ENCODE measurements around the gene MILR1.
A peak's percentile ranks its signal among the peaks of the same experiment; 100 is the strongest.
"Not testable (repeated sequence)": the region's sequence is repeated elsewhere in the genome, so short reads cannot be mapped to it uniquely, and the experiment has no call there.

The MILR1 gene

DNA sequence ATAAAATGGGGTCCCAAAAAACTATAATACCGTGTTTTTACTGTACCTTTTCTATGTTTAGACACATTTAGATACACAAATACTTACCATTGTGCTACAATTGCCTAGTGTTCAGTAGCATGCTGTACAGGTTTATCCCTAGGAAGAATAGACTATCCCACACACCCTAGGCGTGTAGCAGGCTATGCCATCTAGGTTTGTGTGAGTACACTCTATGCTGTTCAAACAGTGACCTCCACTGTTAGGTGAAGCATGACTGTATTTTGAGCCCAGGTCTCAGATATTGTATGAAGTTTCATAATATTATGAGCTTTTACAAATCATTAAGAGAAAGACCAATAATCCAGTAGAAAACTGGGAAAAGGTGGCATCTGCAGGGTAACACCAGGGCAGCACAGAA, 23.6 kb downstream of the MILR1 start:
- DNase-seq, result no peak

DNA sequence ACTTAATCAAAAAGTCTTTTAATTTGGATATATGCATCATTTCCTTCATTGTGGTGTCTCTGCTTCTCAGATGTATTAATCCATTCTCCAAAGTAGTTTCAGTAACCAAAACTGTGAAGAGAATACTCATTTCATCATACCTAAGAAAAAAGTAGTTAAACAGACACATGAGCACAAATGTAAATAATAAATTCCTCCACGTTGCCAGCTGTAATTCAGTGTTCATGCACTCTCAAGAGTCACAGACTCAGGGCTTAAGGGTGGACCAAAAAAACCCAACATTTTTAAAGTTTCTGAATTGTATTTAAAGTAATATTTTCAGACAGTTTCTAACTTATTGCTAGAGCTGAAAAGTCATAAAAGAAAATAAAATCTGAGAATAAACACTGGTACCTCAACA, 28.9 kb downstream of the MILR1 start:
- DNase-seq, result no peak

DNA sequence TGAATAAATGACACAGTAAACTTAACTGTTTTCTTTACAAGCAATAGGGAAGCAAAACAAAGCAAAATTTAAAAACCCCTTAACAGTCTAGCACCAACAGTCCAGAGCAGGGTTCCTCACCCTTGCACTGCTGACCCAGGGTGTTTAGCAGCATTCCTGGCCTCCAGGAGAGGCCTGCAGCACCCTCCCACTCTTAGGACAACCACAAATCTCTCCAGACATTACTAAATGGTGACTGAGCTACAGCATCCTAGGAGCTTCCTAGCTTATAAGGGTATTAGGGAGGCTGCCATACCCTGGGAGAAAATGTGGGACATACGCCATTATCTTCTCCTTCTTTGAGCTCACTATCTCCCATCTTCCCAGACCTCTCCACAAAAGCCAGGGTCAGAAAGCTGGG, 32.0 kb downstream of the MILR1 start:
- DNase-seq, result no peak

DNA sequence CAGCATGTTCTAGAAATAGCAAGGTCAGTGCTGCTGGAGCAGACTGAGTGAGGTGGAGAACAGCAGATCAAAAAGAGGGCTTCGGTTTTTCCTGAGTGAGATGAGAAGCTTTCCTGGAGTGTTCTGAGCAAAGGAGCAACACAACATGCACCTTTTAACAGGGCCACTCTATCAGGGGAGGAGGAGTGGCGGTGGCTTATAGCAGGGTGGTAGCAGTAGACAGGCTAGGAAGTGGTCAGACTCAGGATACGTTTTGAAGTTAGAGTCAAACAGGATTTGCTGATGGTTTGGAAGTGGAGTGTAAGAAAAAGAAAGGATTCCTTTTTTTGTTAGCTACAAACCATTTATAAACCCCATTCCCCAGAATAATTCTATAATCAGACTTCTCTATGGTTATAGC, 35.5 kb downstream of the MILR1 start:
- no peak for DNase-seq

DNA sequence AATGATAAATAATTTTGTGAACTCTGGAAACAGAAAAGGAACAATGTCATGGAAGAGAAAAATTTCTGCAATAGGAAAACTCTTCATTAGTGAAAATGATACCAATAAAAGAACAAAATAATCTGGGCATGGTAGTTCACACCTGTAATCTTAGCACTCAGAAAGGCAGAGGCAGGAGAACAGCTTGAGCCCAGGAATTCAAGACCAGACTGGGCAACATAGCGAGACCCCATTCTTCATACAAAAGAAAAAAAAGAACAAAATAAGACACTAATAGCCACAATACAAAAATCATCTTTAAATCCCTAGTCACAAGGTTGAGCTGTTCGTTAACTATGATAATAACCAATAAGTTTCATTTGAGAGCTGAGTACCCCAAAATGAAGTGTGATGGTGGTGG, 39.4 kb downstream of the MILR1 start:
- no peak for DNase-seq

DNA sequence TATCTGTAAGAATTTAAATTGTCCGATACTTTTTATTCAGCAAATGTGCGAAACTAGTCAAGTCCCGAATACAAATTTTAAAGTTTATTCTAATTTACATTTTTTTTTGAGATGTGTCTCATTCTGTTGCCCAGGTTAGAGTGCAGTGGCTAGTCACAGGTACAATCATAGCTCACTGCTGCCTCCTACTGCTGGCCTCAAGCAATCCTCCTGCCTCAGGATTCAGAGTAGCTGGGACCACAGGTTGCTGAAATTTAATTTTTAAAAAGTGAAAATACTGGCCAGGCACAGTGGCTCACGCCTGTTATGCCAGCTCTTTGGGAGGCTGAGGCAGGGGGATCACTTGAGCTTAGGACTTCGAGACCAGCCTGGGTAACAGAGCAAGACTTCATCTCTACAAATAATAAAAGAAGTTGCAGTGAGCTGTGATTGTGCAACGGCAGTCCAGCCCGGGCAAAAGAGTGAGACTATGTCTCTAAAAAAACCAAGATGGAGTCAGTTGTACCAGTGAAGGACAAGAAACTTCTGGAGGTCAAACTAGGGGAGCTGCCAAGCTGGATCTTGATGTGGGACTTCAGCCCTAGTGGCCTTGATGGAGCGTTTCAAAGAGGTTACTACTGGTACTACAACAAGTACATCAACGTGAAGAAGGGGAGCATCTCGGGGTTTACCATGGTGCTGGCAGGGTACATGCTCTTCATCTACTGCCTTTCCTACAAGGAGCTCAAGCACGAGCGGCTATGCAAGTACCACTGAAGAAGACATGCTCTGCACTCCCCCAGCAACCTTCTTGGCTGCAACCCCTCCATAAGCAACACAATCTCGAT, 42.3 kb downstream of the MILR1 start:
- DNase-seq, result no peak

DNA sequence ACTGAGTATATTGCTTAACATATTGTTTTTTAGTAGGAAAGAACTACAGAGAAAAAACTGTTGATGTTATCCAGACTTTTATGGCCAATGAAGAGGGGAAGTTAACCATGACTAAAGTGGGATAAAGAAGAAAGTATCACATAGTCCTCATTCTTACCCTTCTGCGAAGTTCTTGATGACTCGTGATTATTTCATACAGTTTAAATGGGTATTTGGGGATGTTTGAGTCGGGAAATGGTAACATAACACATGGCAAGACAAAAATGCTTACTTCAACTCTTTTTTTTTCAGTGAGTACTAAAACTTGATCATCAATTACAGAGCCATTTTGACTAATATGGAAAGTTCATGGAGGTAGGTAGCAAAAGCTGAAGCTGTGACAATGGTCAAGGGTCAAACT, 43.1 kb downstream of the MILR1 start:
- DNase-seq, result no peak

DNA sequence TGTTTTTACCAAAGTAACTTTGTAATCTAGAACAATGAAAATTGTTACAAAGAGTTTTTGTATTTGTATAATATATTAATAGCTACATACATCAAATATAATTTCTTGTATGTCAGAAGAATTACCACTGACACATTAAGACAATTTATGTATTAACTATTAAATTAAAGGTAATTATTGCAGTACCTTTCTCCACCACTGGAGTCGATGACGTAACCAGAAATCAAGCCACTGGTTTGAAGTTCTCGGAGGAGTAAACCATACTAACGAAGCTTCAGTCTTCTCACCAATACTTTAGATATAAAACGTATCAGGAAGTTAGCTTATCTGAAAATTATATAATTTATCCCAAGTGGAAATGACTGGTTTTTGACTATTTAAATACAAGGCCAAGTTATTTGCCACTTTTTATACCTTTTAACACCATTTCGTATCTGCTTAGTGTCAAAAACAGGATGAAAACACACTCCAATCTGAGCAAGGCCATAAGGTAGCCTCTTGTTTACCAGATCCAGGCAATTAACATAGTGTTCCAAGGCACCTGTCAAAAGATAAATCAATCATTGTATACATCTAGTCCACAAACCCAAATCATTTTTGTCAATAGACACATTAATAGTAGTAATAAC, 43.7 kb downstream of the MILR1 start:
- no peak for DNase-seq

DNA sequence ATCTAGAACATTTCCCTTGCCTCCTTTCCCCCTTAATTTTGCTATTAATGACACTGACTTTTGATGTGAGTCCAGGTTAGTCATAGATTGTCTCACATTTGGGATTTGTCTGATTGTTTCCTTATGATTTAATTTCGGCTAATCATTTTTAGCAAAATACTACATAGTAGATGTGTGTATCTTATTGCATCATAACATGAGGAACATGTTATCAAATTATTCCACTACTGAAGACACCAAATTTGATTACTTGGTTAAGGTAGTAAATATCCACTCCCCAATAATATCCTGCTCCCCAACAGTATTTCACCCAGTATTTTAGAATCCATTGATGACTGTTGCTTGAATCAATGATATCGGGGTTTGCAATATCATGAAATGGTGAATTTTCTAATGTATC, 45.2 kb downstream of the MILR1 start:
- no peak for DNase-seq

DNA sequence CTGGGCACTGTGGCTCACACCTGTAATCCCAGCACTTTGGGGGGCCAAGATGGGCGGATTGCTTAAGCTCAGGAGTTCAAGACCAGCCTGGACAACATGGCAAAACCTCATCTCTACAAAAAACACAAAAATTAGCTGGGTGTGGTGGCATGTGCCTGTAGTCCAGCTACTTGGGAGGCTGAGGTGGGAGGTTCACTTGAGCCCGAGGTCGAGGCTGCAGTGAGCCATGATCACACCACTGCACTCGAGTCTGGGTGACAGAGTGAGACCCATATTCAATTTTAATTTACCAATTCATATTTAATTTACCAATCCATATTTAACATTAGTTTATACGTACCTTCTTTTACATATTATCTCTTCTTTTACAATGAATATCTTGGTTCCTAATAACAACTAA, 46.4 kb downstream of the MILR1 start:
- DNase-seq, result not testable (repeated sequence)

DNA sequence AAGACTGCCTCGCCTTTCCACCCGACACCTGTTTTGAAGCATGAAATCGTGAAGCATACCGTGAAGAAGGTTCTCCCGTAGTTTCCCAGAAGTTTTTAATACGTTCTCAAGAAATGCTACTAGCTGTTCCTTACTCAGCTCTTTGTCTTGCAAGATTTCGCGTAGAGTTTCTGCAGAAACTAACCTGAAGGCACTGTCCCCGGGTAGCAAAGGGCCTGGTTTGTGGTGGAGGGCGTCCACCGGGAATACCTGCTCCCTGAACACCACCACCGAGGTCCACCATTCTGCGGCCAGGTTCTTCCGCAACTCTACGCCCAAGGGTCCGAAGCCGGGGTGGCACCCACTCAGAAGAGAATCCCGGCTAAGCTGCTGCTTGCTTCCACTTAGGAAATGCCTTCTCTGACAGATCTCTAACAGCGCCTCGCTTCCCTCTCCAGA, 47.5 kb downstream of the MILR1 start:
- DNase-seq, result no peak

DNA sequence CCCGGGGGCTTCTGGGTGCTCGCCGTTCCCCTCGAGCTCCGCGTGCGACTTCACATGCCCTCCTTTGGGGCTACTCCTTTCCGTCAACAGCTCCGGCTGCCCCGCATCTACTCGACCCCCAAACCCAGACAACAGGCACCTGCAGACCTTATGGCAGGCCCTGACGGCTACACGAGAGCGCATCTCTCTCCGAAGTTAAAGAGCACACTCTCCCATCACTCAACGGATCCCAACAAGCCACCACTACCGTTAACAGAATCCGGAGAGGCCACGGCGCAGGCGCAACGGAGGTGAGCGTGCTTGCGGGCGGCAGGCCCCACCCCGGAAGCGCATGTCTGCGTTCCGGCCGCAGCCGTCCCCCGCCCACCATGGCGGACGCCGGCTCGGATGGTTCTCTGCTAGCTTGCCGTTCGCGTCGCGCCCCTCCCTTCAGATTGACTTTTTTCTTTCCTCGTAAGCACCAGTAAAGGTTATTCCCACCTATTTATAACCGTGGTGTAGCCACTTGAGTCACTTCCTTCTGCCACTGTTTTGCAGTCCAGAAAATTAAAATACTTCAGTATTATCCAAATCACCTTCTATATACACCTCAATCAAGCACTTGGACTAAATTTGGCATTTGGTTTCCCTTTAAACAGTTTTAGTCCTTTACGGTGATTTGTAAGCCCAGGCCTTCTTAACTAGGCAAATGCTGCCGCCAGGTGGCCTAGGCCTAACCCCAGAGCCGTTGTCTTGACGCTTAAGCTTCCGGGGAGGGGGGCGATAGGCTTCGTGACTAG, 48.1 kb downstream of the MILR1 start, which contains the start of gene POLG2:
Gene POLG2, minus strand, starts transcription at position 269 of the 779 bp plus-strand sequence. Its CDS starts 86 bp downstream, at position 183.
- DNase-seq, result peak; percentile 91

DNA sequence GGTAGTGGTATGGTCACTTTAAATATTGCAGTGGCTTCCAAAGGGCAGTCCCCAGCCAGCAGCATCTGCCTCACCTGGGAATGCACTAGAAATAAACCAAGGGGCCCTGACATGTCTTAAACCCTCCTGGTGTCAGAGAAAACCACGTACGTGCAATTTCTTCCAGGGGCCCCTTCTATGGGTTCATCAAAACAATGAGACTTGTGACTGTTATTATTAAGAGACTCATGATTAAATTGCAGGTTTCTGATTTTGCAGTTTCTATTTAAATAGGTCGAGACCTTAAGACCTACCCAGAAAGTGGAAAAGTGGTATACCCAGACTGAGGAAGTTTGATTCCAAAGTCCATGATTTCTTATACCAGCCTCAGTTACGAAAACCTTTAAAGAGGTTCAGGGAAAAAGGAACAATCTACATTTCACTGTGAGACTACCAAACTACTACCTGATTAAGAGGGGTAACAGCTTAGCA, 48.7 kb downstream of the MILR1 start:
- DNase-seq, result no peak

DNA sequence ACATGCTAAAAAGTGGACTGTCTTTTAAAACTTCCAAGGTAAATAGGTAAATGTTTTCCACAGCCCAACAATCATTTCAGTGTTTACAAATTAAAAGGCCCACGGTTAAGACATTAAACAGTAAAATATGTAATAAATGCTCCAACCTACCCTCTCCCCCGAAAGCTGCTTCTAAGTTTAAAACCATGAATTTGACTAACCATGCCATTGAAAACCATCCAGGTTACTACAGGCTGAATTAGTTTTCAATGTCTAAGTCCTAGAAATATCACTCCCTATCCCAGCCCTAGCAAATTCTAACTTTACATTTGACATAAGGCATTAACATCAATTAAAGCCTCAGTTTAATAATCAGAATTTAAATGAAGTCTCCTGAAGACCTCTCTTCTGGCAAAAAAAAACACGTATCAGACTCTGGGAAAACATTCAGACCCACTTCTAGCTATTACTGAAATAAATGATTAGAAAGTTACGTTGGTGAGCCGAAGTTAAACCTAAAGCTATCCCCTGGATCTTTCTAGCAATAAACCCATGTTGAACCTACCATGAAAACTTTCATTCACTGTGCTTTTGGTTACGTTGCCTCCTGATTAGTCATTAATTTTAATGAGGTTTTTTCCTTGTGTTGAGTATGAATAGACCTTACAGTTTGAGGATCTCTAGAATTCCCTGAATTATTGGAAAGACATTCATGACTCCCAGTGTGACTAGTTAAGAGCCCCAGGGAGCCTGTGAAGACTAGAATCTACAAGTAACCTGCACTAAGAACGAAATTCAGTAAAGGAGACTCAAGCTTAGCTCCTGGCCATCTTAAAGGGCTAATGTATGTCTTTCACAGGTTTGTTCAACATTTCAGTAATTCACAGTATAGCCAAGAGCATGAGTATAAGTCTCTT, 49.6 kb downstream of the MILR1 start:
- no peak for DNase-seq

DNA sequence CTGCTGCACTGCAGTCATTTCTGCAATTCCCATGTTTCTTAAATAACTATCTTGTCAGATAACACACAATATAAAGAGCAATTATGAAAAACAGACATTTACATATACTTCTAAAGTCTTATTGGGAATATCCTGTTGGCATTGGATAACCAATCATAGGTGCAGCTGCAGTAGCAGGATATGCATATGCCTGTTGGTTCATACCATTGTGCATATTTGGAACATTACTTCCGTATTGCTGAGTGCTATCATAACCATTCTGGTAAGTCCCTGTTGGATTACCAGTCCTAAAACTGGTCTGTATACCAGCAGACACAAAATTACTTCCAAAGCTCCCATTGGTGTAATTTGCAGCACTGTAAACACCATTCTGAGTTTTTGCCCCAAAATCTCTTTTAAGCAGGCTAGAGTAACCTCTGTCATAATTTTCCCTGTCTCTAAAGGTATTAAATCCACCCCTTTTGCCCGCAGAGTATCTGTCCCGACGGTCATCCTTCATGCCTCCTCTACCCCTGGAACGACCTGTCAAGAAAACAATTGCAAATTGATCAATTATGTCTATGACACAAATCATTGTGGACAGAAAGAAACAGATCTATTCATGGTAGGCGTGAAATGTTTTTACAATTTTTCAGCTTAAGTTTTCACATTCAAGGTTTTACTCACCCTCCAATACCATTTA, 51.0 kb downstream of the MILR1 start:
- no peak for DNase-seq

DNA sequence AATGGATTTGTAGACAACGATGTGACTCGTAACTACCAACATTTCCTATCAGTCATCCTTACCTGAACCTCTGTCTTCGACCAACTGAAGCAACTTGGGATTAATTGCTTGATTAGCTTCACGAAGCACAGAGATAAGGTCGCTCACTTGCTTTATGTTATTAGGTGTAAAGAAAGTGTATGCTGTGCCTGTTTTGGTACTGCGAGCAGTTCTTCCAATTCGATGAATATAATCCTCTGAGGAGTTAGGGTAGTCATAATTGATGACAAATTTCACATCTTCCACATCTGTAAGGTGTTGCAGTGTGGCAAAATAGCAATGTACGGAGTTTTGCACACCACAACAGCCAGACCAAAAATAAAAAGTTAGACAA, 51.6 kb downstream of the MILR1 start:
- no peak for DNase-seq

DNA sequence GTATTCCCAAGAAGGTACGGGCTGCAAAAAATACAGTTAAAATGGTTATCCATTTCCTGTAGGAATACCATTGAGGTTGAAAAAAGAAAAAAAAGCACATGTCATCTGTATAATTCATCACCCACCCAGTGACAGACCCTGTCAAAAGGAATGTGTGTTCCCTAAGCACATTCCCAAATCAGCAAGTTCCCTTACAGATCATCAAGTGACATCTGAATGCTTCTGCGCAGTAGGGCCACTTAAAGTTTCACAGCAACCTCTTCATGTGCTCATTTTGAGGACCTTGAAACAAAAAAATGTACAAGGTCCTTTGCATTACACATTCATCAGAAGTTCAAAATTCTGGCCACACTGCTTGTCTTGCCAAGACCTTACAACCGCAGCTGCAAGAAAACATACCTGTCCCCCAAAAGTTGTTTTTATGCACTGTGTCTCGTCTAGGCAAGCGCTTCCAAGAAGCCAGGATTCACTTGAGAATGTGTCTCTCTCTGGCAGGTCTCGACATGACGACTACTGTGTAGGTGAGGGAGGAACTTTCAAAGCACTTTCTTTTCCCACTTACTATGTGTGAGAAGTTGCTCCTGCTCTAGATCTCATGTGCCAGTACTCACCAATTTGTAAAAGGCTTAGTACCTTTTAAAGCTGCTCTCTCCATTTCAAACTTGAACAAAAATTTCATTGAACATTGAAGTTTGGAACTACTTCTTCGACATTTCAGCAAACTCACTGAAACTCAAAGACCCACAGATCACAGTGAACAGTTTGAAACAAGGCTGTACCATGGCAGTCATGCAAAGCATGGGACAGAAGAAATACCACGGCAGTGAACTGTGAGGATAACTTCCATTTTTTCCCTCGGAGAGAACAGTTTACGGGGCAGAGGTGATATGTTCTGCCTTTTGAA, 52.2 kb downstream of the MILR1 start:
- no peak for DNase-seq

DNA sequence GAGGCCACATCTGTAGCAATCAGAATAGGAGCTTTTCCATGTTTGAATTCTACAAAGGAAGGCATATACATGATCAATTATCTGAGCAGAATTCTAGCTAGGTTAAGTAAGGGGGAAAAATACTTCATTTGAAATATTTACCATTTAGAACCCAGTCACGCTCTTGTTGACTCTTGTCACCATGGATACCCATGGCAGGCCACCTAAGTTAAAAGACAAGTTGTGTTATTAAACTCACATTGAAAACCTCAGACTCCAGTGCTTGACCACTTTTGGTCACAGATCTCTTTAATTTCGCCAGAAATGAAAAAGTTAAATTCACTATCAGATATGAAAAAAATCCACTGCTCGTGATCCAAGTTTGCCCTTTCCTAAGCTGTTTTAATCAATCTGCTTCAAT, 53.1 kb downstream of the MILR1 start:
- no peak for DNase-seq

DNA sequence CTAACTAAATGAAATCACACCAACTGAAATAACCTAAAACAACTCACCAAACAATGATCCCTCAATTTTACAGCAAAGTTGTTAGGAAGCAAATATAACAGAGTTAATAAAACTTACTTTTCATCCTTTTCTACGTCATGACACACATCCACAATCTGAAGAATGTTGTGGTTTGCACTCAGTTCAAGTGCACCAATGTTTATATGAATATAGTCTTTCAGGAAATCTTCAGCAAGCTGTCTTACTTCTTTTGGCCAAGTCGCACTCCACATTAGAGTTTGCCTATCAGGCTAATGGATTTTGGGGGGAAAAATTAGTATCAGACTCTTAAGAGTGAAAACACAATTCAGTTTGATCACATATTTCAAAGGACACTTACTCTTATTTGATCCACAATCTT, 53.9 kb downstream of the MILR1 start:
- DNase-seq, result no peak

DNA sequence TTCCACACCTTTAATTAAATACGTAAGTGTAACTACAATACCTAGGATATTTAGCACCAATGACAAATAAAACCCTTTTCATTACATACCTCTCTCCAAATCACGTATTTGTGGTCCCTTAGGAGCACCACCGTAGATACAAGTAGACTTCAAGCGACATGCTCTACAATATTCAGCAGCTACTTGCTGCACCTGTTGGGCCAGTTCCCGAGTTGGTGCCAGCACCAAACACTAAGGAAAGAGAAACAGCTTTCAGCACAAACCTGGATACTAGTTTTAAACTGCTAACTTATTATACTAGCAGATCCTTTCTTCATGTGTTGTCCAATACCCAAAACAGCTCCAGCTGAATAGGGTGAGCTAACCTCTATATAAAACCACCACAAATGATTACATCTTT, 54.4 kb downstream of the MILR1 start:
- DNase-seq, result no peak
